GM23338 (cell line): Measurements from ENCODE around the gene NCAPH2. TPM values are rescaled to one million over a fixed set of nuclear protein-coding genes. Genes with fewer than 3 reads are reported as not detected.

Experiments used
- ATAC-seq: fragments of 200-7000 bp; cut with Tn5 transposase; 3 replicates; pipeline ENCODE4 v1.9.1; 2020
- DNase-seq: peaks from one replicate; pipeline ENCODE4 v3.0.0-alpha.2; 2015; ENCODE audit warnings: low spot score
- H2AFZ ChIP-seq: fragments of 200-600 bp; sonication (generic); 2 replicates; pipeline ENCODE4 v1.8.0; 2016; ENCODE audit warnings: antibody characterized with exemption, mild to moderate bottlenecking, moderate library complexity
- H3F3A ChIP-seq: fragments of 200-600 bp; sonication (generic); replicated peaks from 2 replicates; pipeline ENCODE4 v1.8.0; 2017; ENCODE audit warnings: antibody characterized with exemption, mixed run types, low read depth
- H3K27ac ChIP-seq: fragments of 200-600 bp; sonication (generic); 2 replicates; pipeline ENCODE4 v1.6.1; 2016; ENCODE audit warnings: low read depth
- H3K27me3 ChIP-seq: fragments of 200-600 bp; sonication (generic); 2 replicates; pipeline ENCODE4 v1.8.0; 2016; ENCODE audit warnings: mild to moderate bottlenecking, mixed run types, moderate library complexity; ENCODE audit not compliant: insufficient read depth
- H3K36me3 ChIP-seq: fragments of 200-600 bp; sonication (generic); 2 replicates; pipeline ENCODE4 v1.8.0; 2016; ENCODE audit warnings: mild to moderate bottlenecking; ENCODE audit not compliant: insufficient read depth
- H3K4me1 ChIP-seq: fragments of 200-600 bp; sonication (generic); 2 replicates; pipeline ENCODE4 v1.8.0; 2016; ENCODE audit warnings: mild to moderate bottlenecking, moderate library complexity; ENCODE audit not compliant: insufficient read depth
- H3K4me2 ChIP-seq: fragments of 200-600 bp; sonication (generic); 2 replicates; pipeline ENCODE4 v1.7.1; 2017; ENCODE audit warnings: mixed run types
- H3K4me3 ChIP-seq: fragments of 200-600 bp; sonication (generic); 2 replicates; pipeline ENCODE4 v1.6.1; 2016; ENCODE audit warnings: mixed run types
- H3K79me2 ChIP-seq: fragments of 200-600 bp; sonication (generic); replicated peaks from 2 replicates; pipeline ENCODE4 v1.8.0; 2017; ENCODE audit warnings: mild to moderate bottlenecking; ENCODE audit not compliant: insufficient read depth
- H3K9me2 ChIP-seq: fragments of 200-600 bp; sonication (generic); 2 replicates; pipeline ENCODE4 v1.8.0; 2017; ENCODE audit not compliant: insufficient read depth
- H4K20me1 ChIP-seq: fragments of 200-600 bp; sonication (generic); replicated peaks from 2 replicates; pipeline ENCODE4 v1.8.0; 2017; ENCODE audit warnings: mild to moderate bottlenecking; ENCODE audit not compliant: insufficient read depth
- H3K27ac Mint-ChIP-seq: 2 replicates; pipeline ENCODE4 v1.8.0; 2020; ENCODE audit warnings: inconsistent platforms, mild to moderate bottlenecking, moderate library complexity, mixed read lengths
- H3K27me3 Mint-ChIP-seq: 3 replicates; pipeline ENCODE4 v1.8.0; 2022; ENCODE audit warnings: low read depth, mild to moderate bottlenecking, moderate library complexity, mixed read lengths, inconsistent platforms; ENCODE audit not compliant: insufficient read depth, poor library complexity
- H3K36me3 Mint-ChIP-seq: 3 replicates; pipeline ENCODE4 v1.8.0; 2021; ENCODE audit warnings: low read depth, mild to moderate bottlenecking, inconsistent platforms, moderate library complexity, mixed read lengths
- H3K4me1 Mint-ChIP-seq: 3 replicates; pipeline ENCODE4 v1.8.0; 2020; ENCODE audit warnings: mild to moderate bottlenecking, inconsistent platforms, mixed read lengths
- H3K4me3 Mint-ChIP-seq: 3 replicates; pipeline ENCODE4 v1.8.0; 2021; ENCODE audit warnings: moderate library complexity, mild to moderate bottlenecking, inconsistent platforms, mixed read lengths
- H3K9me3 Mint-ChIP-seq: 3 replicates; pipeline ENCODE4 v1.8.0; 2020; ENCODE audit warnings: moderate library complexity, mild to moderate bottlenecking, inconsistent platforms, mixed read lengths
- CREB1 ChIP-seq: fragments of 250-450 bp; sonication (Bioruptor Pico); IDR thresholded peaks from 2 replicates; pipeline ENCODE4 v1.5.0; 2020; ENCODE audit warnings: low read depth, mild to moderate bottlenecking, moderate library complexity
- ETS1 ChIP-seq: IDR thresholded peaks from 2 replicates; pipeline ENCODE4 v1.6.1; 2016; ENCODE audit warnings: antibody characterized with exemption
- EZH2 ChIP-seq: fragments of 200-600 bp; sonication (generic); IDR thresholded peaks from one replicate; pipeline ENCODE4 v1.8.0; 2017; ENCODE audit warnings: antibody characterized with exemption, mild to moderate bottlenecking, low read depth; ENCODE audit not compliant: unreplicated experiment
- EZH2phosphoT487 ChIP-seq: fragments of 200-600 bp; sonication (generic); IDR thresholded peaks from one replicate; pipeline ENCODE4 v1.8.1; 2018; ENCODE audit warnings: antibody characterized with exemption; ENCODE audit not compliant: unreplicated experiment
- JUNB ChIP-seq: IDR thresholded peaks from one replicate; pipeline ENCODE4 v1.6.1; 2016; ENCODE audit warnings: antibody characterized with exemption; ENCODE audit not compliant: unreplicated experiment
- NANOG ChIP-seq: IDR thresholded peaks from 2 replicates; pipeline ENCODE4 v1.6.1; 2016; ENCODE audit warnings: antibody characterized with exemption, borderline replicate concordance
- POLR2AphosphoS5 ChIP-seq: IDR thresholded peaks from 2 replicates; pipeline ENCODE4 v1.6.1; 2016; ENCODE audit warnings: antibody characterized with exemption, low read depth
- STAT1 ChIP-seq: IDR thresholded peaks from one replicate; pipeline ENCODE4 v1.6.1; 2016; ENCODE audit warnings: antibody characterized with exemption; ENCODE audit not compliant: unreplicated experiment
- ZNF114 ChIP-seq: fragments of 250-450 bp; sonication (Bioruptor Pico); IDR thresholded peaks from 2 replicates; pipeline ENCODE4 v1.5.0; 2020; ENCODE audit warnings: mild to moderate bottlenecking, moderate library complexity
- ZNF331 ChIP-seq: fragments of 250-450 bp; sonication (Bioruptor Pico); IDR thresholded peaks from 2 replicates; pipeline ENCODE4 v1.5.0; 2020; ENCODE audit warnings: low read depth, mild to moderate bottlenecking, moderate library complexity
- ZNF462 ChIP-seq: fragments of 250-450 bp; sonication (Bioruptor Pico); IDR thresholded peaks from 2 replicates; pipeline ENCODE4 v1.5.0; 2020; ENCODE audit warnings: mild to moderate bottlenecking, moderate library complexity
- polyA plus RNA-seq: library from polyadenylated mRNA; unstranded; fragments of >200 nt; fragmentation: Nextera tagmentation; extraction: Ambion mirVana; gene quantifications from 2 replicates; pipeline ENCODE4 v1.2.1, GENCODE V29; 2016
- total RNA-seq: library from RNA; depleted of rRNA; stranded (reverse); fragments of >200 nt; shearing (Covaris generic); gene quantifications from 2 replicates; pipeline ENCODE4 v1.2.3, GENCODE V29; 2014
- TF ChIP-seq, protein P1 (sequence below), 2 experiments: fragments of 200-600 bp in 1 of 2; sonication (generic) in 1 of 2; conservative IDR thresholded peaks; 2 replicates each; pipeline versions ENCODE4 v1.5.1 to v1.6.1; 2016 to 2017; ENCODE audit warnings: antibody characterized with exemption in 2 of 2, low read depth in 2 of 2, mild to moderate bottlenecking in 2 of 2, moderate library complexity in 1 of 2
- TF ChIP-seq, protein P2 (sequence below): IDR thresholded peaks from one replicate; pipeline ENCODE4 v1.6.1; 2018; ENCODE audit warnings: antibody characterized with exemption; ENCODE audit not compliant: unreplicated experiment

NCAPH2 gene
- total and polyA plus RNA-seq, 2 experiments from 2014 or later, result 52.2 to 76.1 TPM

GRCh38 chr22:50528682-50529415 is 20.8 kb downstream of the NCAPH2 start:
- Mint-ChIP-seq H3K27me3 (peaks cover 74% of the 10 kb centered on the region), H3K4me1 (peaks cover 15% of the 10 kb centered on the region), H3K4me3 (no peak overlapping the region; the same call in 2 of the 3 replicates), H3K27ac (no peak overlapping the region), H3K36me3 (peaks cover 5% of the 10 kb centered on the region), H3K9me3 (peaks cover 4% of the 10 kb centered on the region; the same call in 2 of the 3 replicates)
- Histone ChIP-seq H3K27me3 (peaks cover 73% of the 10 kb centered on the region), H3K4me2 (no peak overlapping the region), H3K79me2 (no peaks in the 10 kb centered on the region), H4K20me1 (no peaks in the 10 kb centered on the region; the same call in none of the 2 replicates), H2AFZ (no peak overlapping the region), H3K9me2 (no peaks in the 10 kb centered on the region), H3K27ac (no peak overlapping the region), H3K36me3 (no peaks in the 10 kb centered on the region), H3F3A (peaks cover 4% of the 10 kb centered on the region), H3K4me3 (no peak overlapping the region), H3K4me1 (peaks cover 4% of the 10 kb centered on the region; the same call in 1 of the 2 replicates)
- ATAC-seq (no peak), DNase-seq (peak; percentile 30)
- TF ChIP-seq NANOG (no peak), EZH2 (no peak), ZNF331 (CRISPR knock-in tag) (no peak), ZNF462 (CRISPR knock-in tag) (no peak), POLR2AphosphoS5 (no peak), ETS1 (no peak), JUNB (no peak), ZNF114 (CRISPR knock-in tag) (no peak), EZH2phosphoT487 (no peak), STAT1 (no peak), CREB1 (CRISPR knock-in tag) (no peak)
- TF ChIP-seq, protein P1, sequence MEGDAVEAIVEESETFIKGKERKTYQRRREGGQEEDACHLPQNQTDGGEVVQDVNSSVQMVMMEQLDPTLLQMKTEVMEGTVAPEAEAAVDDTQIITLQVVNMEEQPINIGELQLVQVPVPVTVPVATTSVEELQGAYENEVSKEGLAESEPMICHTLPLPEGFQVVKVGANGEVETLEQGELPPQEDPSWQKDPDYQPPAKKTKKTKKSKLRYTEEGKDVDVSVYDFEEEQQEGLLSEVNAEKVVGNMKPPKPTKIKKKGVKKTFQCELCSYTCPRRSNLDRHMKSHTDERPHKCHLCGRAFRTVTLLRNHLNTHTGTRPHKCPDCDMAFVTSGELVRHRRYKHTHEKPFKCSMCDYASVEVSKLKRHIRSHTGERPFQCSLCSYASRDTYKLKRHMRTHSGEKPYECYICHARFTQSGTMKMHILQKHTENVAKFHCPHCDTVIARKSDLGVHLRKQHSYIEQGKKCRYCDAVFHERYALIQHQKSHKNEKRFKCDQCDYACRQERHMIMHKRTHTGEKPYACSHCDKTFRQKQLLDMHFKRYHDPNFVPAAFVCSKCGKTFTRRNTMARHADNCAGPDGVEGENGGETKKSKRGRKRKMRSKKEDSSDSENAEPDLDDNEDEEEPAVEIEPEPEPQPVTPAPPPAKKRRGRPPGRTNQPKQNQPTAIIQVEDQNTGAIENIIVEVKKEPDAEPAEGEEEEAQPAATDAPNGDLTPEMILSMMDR (conservative IDR thresholded peaks at IDR 0.05; ENCODE audit: low read depth in 2 of 2), result no peak
- TF ChIP-seq, protein P2, sequence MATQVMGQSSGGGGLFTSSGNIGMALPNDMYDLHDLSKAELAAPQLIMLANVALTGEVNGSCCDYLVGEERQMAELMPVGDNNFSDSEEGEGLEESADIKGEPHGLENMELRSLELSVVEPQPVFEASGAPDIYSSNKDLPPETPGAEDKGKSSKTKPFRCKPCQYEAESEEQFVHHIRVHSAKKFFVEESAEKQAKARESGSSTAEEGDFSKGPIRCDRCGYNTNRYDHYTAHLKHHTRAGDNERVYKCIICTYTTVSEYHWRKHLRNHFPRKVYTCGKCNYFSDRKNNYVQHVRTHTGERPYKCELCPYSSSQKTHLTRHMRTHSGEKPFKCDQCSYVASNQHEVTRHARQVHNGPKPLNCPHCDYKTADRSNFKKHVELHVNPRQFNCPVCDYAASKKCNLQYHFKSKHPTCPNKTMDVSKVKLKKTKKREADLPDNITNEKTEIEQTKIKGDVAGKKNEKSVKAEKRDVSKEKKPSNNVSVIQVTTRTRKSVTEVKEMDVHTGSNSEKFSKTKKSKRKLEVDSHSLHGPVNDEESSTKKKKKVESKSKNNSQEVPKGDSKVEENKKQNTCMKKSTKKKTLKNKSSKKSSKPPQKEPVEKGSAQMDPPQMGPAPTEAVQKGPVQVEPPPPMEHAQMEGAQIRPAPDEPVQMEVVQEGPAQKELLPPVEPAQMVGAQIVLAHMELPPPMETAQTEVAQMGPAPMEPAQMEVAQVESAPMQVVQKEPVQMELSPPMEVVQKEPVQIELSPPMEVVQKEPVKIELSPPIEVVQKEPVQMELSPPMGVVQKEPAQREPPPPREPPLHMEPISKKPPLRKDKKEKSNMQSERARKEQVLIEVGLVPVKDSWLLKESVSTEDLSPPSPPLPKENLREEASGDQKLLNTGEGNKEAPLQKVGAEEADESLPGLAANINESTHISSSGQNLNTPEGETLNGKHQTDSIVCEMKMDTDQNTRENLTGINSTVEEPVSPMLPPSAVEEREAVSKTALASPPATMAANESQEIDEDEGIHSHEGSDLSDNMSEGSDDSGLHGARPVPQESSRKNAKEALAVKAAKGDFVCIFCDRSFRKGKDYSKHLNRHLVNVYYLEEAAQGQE, result no peak
